IPS DF 6.9 (cell line): ENCODE data around the gene IYD.
"Not testable (repeated sequence)": the region's sequence is repeated elsewhere in the genome, so short reads cannot be mapped to it uniquely, and the experiment has no call there.

Experiments used
- DNase-seq: peaks from one replicate; pipeline ENCODE4 v3.0.0-alpha.2; 2013; ENCODE audit warnings: low read depth, low spot score
- H3K27ac ChIP-seq: one replicate; pipeline ENCODE4 v1.5.1; 2013; ENCODE audit warnings: low read length, control low read depth
- H3K27me3 ChIP-seq: 2 replicates; pipeline ENCODE4 v1.6.1; 2013; ENCODE audit warnings: mild to moderate bottlenecking, low read length; ENCODE audit not compliant: control insufficient read depth, insufficient read depth
- H3K36me3 ChIP-seq: 2 replicates; pipeline ENCODE4 v1.6.1; 2013; ENCODE audit warnings: low read length; ENCODE audit not compliant: control insufficient read depth, insufficient read depth
- H3K4me1 ChIP-seq: 2 replicates; pipeline ENCODE4 v1.6.1; 2013; ENCODE audit warnings: low read length; ENCODE audit not compliant: control insufficient read depth, insufficient read depth
- H3K4me3 ChIP-seq: 2 replicates; pipeline ENCODE4 v1.5.1; 2013; ENCODE audit warnings: mild to moderate bottlenecking, low read length
- H3K9me3 ChIP-seq: 2 replicates; pipeline ENCODE4 v1.6.1; 2013; ENCODE audit warnings: low read length, inconsistent platforms; ENCODE audit not compliant: control insufficient read depth, insufficient read depth
- WGBS: extraction: QIAGEN DNeasy Blood & Tissue Kit; methylation state at CpG from one replicate; pipeline ENCODE4 v1.1.7; 2013; ENCODE audit warnings: mixed read lengths, missing lambda C conversion rate; ENCODE audit not compliant: insufficient read length, insufficient coverage; 5-methylcytosine and 5-hydroxymethylcytosine counted together

Gene IYD

GRCh38 chr6:150372051-150372450 lies 3.2 kb downstream of the IYD start:
- no peak overlapping the region for H3K4me3 ChIP-seq
- H3K27ac ChIP-seq: no peak overlapping the region
- no peaks in the 10 kb centered on the region for H3K9me3 ChIP-seq
- WGBS: no CpG with 5 or more reads among the region's 1 CpG
- no peak for DNase-seq
- H3K27me3 ChIP-seq: no peaks in the 10 kb centered on the region
- H3K4me1 ChIP-seq: no peaks in the 10 kb centered on the region
- no peaks in the 10 kb centered on the region for H3K36me3 ChIP-seq

- H3K27me3 ChIP-seq: no peaks in the 10 kb centered on the region
- no CpG with 5 or more reads among the region's 2 CpGs for WGBS
- H3K4me3 ChIP-seq: no peak overlapping the region
- H3K36me3 ChIP-seq: no peaks in the 10 kb centered on the region
- DNase-seq: no peak
- H3K9me3 ChIP-seq: no peaks in the 10 kb centered on the region
- H3K4me1 ChIP-seq: no peaks in the 10 kb centered on the region
- H3K27ac ChIP-seq: no peak overlapping the region
These were observed 4.5 kb downstream of the IYD start for GRCh38 chr6:150373260-150373701.

- no CpG with 5 or more reads among the region's 5 CpGs for WGBS
- not testable (repeated sequence) for H3K36me3 ChIP-seq, H3K27ac ChIP-seq, H3K27me3 ChIP-seq, H3K9me3 ChIP-seq, H3K4me1 ChIP-seq, DNase-seq, H3K4me3 ChIP-seq
These were observed 5.5 kb downstream of the IYD start for GRCh38 chr6:150374346-150374745.

GRCh38 chr6:150377211-150377781 lies 8.5 kb downstream of the IYD start:
- WGBS: no CpG with 5 or more reads among the region's 4 CpGs
- H3K27me3 ChIP-seq: no peaks in the 10 kb centered on the region
- no peak for DNase-seq
- H3K4me3 ChIP-seq: no peak overlapping the region
- no peaks in the 10 kb centered on the region for H3K36me3 ChIP-seq
- no peaks in the 10 kb centered on the region for H3K9me3 ChIP-seq
- H3K27ac ChIP-seq: no peak overlapping the region
- no peaks in the 10 kb centered on the region for H3K4me1 ChIP-seq

- Histone ChIP-seq H3K4me1 (no peaks in the 10 kb centered on the region), H3K27ac (no peak overlapping the region), H3K36me3 (no peaks in the 10 kb centered on the region), H3K4me3 (no peak overlapping the region), H3K9me3 (no peaks in the 10 kb centered on the region), H3K27me3 (no peaks in the 10 kb centered on the region)
- WGBS: no CpG with 5 or more reads among the region's 1 CpG
- no peak for DNase-seq
These were observed 11.4 kb downstream of the IYD start for GRCh38 chr6:150380256-150380655.

GRCh38 chr6:150382171-150382570 lies 13.4 kb downstream of the IYD start:
- H3K27ac ChIP-seq: no peak overlapping the region
- H3K4me3 ChIP-seq: no peak overlapping the region
- no peaks in the 10 kb centered on the region for H3K27me3 ChIP-seq
- DNase-seq: no peak
- H3K9me3 ChIP-seq: no peaks in the 10 kb centered on the region
- H3K36me3 ChIP-seq: no peaks in the 10 kb centered on the region
- WGBS: no CpG with 5 or more reads among the region's 4 CpGs
- H3K4me1 ChIP-seq: no peaks in the 10 kb centered on the region

GRCh38 chr6:150391414-150391813 lies 22.6 kb downstream of the IYD start:
- Histone ChIP-seq H3K27ac (no peak overlapping the region), H3K9me3 (no peaks in the 10 kb centered on the region), H3K27me3 (no peaks in the 10 kb centered on the region), H3K4me1 (no peaks in the 10 kb centered on the region), H3K4me3 (no peak overlapping the region), H3K36me3 (no peaks in the 10 kb centered on the region)
- DNase-seq: no peak
- WGBS: no CpG with 5 or more reads among the region's 4 CpGs

GRCh38 chr6:150391890-150392289 lies 23.1 kb downstream of the IYD start:
- no peaks in the 10 kb centered on the region for H3K4me1 ChIP-seq

GRCh38 chr6:150392452-150393220 lies 23.8 kb downstream of the IYD start:
- no peak overlapping the region for H3K4me3 ChIP-seq
- H3K4me1 ChIP-seq: no peaks in the 10 kb centered on the region
- H3K27ac ChIP-seq: no peak overlapping the region
- no peaks in the 10 kb centered on the region for H3K9me3 ChIP-seq
- H3K36me3 ChIP-seq: no peaks in the 10 kb centered on the region
- WGBS: no CpG with 5 or more reads among the region's 12 CpGs
- no peak for DNase-seq
- H3K27me3 ChIP-seq: no peaks in the 10 kb centered on the region

More at GRCh38 chr6:150391890-150392289, 23.1 kb downstream of the IYD start:
- WGBS: no CpG with 5 or more reads among the region's 3 CpGs
- H3K9me3 ChIP-seq: no peaks in the 10 kb centered on the region
- H3K27ac ChIP-seq: no peak overlapping the region
- H3K36me3 ChIP-seq: no peaks in the 10 kb centered on the region
- H3K27me3 ChIP-seq: no peaks in the 10 kb centered on the region
- DNase-seq: no peak
- no peak overlapping the region for H3K4me3 ChIP-seq

GRCh38 chr6:150394053-150394898 lies 25.5 kb downstream of the IYD start:
- no peak overlapping the region for H3K4me3 ChIP-seq
- no peaks in the 10 kb centered on the region for H3K4me1 ChIP-seq
- DNase-seq: no peak
- WGBS: no CpG with 5 or more reads among the region's 6 CpGs
- H3K9me3 ChIP-seq: no peaks in the 10 kb centered on the region
- no peaks in the 10 kb centered on the region for H3K27me3 ChIP-seq
- H3K36me3 ChIP-seq: no peaks in the 10 kb centered on the region
- H3K27ac ChIP-seq: no peak overlapping the region
